ENCODE measurements around the gene DCAF8L2.
A peak's percentile ranks its signal among the peaks of the same experiment; 100 is the strongest.
"Not testable (repeated sequence)": the region's sequence is repeated elsewhere in the genome, so short reads cannot be mapped to it uniquely, and the experiment has no call there.

The DCAF8L2 gene

DNA sequence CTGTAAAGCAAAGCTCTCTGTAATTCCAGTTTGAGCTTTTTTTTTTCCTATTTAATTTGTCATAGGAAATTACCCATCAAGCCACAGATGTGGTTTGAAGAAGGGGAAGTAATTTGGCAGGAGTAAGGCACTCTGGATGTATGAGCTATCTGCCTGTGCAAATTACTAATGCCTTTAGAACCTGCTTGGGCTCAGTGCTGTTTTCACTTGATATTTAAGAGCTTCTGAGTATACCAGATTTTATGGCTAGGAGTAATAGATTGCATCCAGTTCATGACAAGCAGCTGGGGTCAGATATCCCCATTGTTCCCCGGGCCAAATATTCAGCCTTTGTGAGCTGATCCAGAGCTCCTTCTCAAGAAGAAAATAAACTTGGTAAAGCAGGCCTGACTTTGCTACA lies 89.1 kb downstream of the DCAF8L2 start:
- no peaks in the 10 kb centered on the region for H3K36me3 ChIP-seq
- H3K4me1 ChIP-seq: no peaks in the 10 kb centered on the region
- no peaks in the 10 kb centered on the region for H3K27me3 ChIP-seq
- no peak for DNase-seq
- no peaks in the 10 kb centered on the region for H3K9me3 ChIP-seq
- H3K4me3 ChIP-seq (ENCODE audit: low read depth, low read length): no peak overlapping the region
- no peak for TF ChIP-seq CTCF (IDR thresholded peaks at IDR 0.05; ENCODE audit: low read depth, low read length)

- TF ChIP-seq CTCF (IDR thresholded peaks at IDR 0.05; ENCODE audit: low read depth, low read length): no peak
- H3K36me3 ChIP-seq: no peaks in the 10 kb centered on the region
- no peaks in the 10 kb centered on the region for H3K27me3 ChIP-seq
- H3K4me1 ChIP-seq: no peaks in the 10 kb centered on the region
- no peak for DNase-seq
- H3K4me3 ChIP-seq (ENCODE audit: low read depth, low read length): no peak overlapping the region
- H3K9me3 ChIP-seq: no peaks in the 10 kb centered on the region
Measured at GRCh38 chrX:27680726-27681125, 90.6 kb downstream of the DCAF8L2 start.

GRCh38 chrX:27683566-27684208 lies 93.5 kb downstream of the DCAF8L2 start:
- not testable (repeated sequence) for H3K4me3 ChIP-seq (ENCODE audit: low read depth, low read length); H3K9me3 ChIP-seq; H3K36me3 ChIP-seq; H3K4me1 ChIP-seq; H3K27me3 ChIP-seq
- peak; percentile 24 for DNase-seq
- TF ChIP-seq CTCF (IDR thresholded peaks at IDR 0.05; ENCODE audit: low read depth, low read length): peak; percentile 40

DNA sequence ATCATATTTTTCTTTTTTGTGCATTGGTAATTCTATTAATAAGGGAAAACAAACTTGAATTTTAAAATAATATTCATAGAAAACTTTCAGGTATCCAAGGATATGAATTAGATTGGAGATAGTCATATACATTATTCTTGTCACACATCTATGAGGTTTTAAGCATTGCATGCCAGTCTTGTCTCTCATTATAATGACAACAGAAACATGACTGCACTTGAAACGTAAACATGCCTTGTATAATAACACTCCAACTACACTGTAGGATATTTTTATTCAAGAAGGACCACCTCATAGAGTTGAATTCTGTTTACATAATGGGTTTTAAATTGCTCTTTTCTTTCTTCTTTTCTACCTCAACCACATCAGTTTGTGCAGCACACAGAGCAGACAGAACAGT lies 104.5 kb downstream of the DCAF8L2 start:
- no peaks in the 10 kb centered on the region for H3K36me3 ChIP-seq
- no peaks in the 10 kb centered on the region for H3K27me3 ChIP-seq
- H3K9me3 ChIP-seq: no peaks in the 10 kb centered on the region
- H3K4me3 ChIP-seq (ENCODE audit: low read depth, low read length): no peak overlapping the region
- TF ChIP-seq CTCF (IDR thresholded peaks at IDR 0.05; ENCODE audit: low read depth, low read length): no peak
- no peak for DNase-seq
- no peaks in the 10 kb centered on the region for H3K4me1 ChIP-seq

GRCh38 chrX:27706526-27706925 lies 116.4 kb downstream of the DCAF8L2 start:
- no peak for DNase-seq
- no peak overlapping the region for H3K4me3 ChIP-seq (ENCODE audit: low read depth, low read length)
- no peaks in the 10 kb centered on the region for H3K4me1 ChIP-seq
- H3K36me3 ChIP-seq: no peaks in the 10 kb centered on the region
- no peak for TF ChIP-seq CTCF (IDR thresholded peaks at IDR 0.05; ENCODE audit: low read depth, low read length)
- H3K9me3 ChIP-seq: no peaks in the 10 kb centered on the region
- no peaks in the 10 kb centered on the region for H3K27me3 ChIP-seq

GRCh38 chrX:27715610-27716009 lies 125.5 kb downstream of the DCAF8L2 start:
- Histone ChIP-seq H3K4me1 (no peaks in the 10 kb centered on the region), H3K9me3 (no peaks in the 10 kb centered on the region), H3K27me3 (no peaks in the 10 kb centered on the region), H3K36me3 (no peaks in the 10 kb centered on the region), H3K4me3 (ENCODE audit: low read depth, low read length) (no peak overlapping the region)
- no peak for TF ChIP-seq CTCF (IDR thresholded peaks at IDR 0.05; ENCODE audit: low read depth, low read length)
- no peak for DNase-seq

All from BE2C (cell line).